ENCODE data around the gene MEGF6.

- TF ChIP-seq EZH2 (IDR thresholded peaks at IDR 0.05) (no peak), POLR2AphosphoS5 (IDR thresholded peaks at IDR 0.05; ENCODE audit: borderline replicate concordance, low read depth, low read length) (no peak)
Measured at GRCh38 chr1:3457910-3458883, 153.1 kb downstream of the MEGF6 start.
